Activated naive CD8-positive, alpha-beta T cell treated with anti-CD3 and anti-CD28 coated beads, Interleukin-2, amount 10 ng/mL, durations not matched to agents 7 days and 5 days (primary cell): ENCODE results near the gene NOD2. TPM values are rescaled to one million over a fixed set of nuclear protein-coding genes. Genes with fewer than 3 reads are reported as not detected.

Source experiments
- ATAC-seq: fragments of 150-1000 bp; cut with Tn5 transposase; one replicate; pipeline ENCODE4 v1.10.0; 2021; ENCODE audit warnings: low read depth, moderate library complexity
- POLR2A ChIA-PET: fragments of 350-600 bp; sonication (Branson Sonifier 250); formaldehyde crosslinking; loops from one replicate; lab custom pipeline; 2021; ENCODE audit warnings: antibody characterized with exemption; lab: Charles Lee
- DNase-seq: peaks from one replicate; pipeline ENCODE4 v3.0.0; 2021
- H3K27ac Mint-ChIP-seq: one replicate; pipeline ENCODE4 v1.8.0; 2022; ENCODE audit warnings: mild to moderate bottlenecking, mixed read lengths
- H3K27me3 Mint-ChIP-seq: one replicate; pipeline ENCODE4 v1.8.0; 2022; ENCODE audit warnings: mild to moderate bottlenecking, moderate library complexity, mixed read lengths
- H3K36me3 Mint-ChIP-seq: one replicate; pipeline ENCODE4 v1.8.0; 2021; ENCODE audit warnings: mild to moderate bottlenecking, mixed read lengths
- H3K4me1 Mint-ChIP-seq: one replicate; pipeline ENCODE4 v1.8.0; 2021; ENCODE audit warnings: mixed read lengths
- H3K4me3 Mint-ChIP-seq: one replicate; pipeline ENCODE4 v1.8.0; 2022; ENCODE audit warnings: mild to moderate bottlenecking, moderate library complexity, mixed read lengths
- H3K9me3 Mint-ChIP-seq: one replicate; pipeline ENCODE4 v1.8.0; 2021; ENCODE audit warnings: mixed read lengths
- total RNA-seq, 2 experiments: library from RNA; stranded (reverse); gene quantifications; one replicate each; pipeline ENCODE4 v1.2.3, GENCODE V29; 2021

The NOD2 gene
- total RNA-seq = 1 to 10 TPM; 2.8 to 3.5 TPM

- H3K36me3 Mint-ChIP-seq = peaks cover 2% of the 10 kb centered on the region
- POLR2A ChIA-PET = interaction anchor here (1.2 kb wide), 1 partner anchor 12 kb away, joined by 4 read pairs; the partner anchor contains the start of gene SNX20
- peak within 1 kb of the TSS; percentile 60 for H3K27ac Mint-ChIP-seq
- peaks cover 15% of the 10 kb centered on the region for H3K27me3 Mint-ChIP-seq
- peaks cover 35% of the 10 kb centered on the region for H3K4me1 Mint-ChIP-seq
- peak; percentile 43 for ATAC-seq
- DNase-seq = peak; percentile 53
- H3K4me3 Mint-ChIP-seq = peak within 1 kb of the TSS; percentile 78
- H3K9me3 Mint-ChIP-seq = no peaks in the 10 kb centered on the region
Observed at GRCh38 chr16:50692999-50693781, at the start of gene NOD2. TSS of gene NOD2 (plus strand) at chr16:50693606. CDS start at chr16:50699496, 5,890 bp downstream.

GRCh38 chr16:50644245-50644644 is 49.2 kb upstream of the NOD2 start:
- no peaks in the 10 kb centered on the region for H3K27me3 Mint-ChIP-seq
- H3K27ac Mint-ChIP-seq = no peak overlapping the region
- POLR2A ChIA-PET = no interaction called here
- DNase-seq (no peak), ATAC-seq (no peak)
- no peaks in the 10 kb centered on the region for H3K36me3 Mint-ChIP-seq
- no peak overlapping the region for H3K4me3 Mint-ChIP-seq
- no peaks in the 10 kb centered on the region for H3K9me3 Mint-ChIP-seq
- H3K4me1 Mint-ChIP-seq = peaks cover 7% of the 10 kb centered on the region

DNA sequence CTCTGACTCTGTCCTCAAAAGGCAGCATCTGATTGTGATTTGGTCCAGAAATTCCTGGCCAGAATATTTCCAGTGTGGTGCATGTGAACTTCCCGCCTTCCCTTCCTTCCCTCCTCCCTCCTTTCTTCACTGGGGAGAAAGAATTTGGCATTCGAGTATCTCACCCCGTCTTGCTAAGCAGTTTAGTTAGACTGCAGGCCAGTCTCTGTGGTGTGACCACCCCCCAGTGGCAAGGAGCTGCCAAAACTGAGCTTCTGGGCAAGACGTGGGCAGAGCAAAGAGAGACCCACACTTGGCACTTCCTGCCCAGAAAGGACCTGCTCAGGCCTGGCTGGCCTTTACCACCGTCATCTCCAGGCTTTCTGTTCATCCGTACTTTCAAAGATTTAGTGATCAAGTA is 48.7 kb upstream of the NOD2 start:
- no peak overlapping the region for H3K4me3 Mint-ChIP-seq
- H3K4me1 Mint-ChIP-seq = peaks cover 5% of the 10 kb centered on the region
- POLR2A ChIA-PET = no interaction called here
- peak; percentile 66 for ATAC-seq
- H3K27me3 Mint-ChIP-seq = no peaks in the 10 kb centered on the region
- no peaks in the 10 kb centered on the region for H3K36me3 Mint-ChIP-seq
- H3K9me3 Mint-ChIP-seq = no peaks in the 10 kb centered on the region
- no peak overlapping the region for H3K27ac Mint-ChIP-seq
- no peak for DNase-seq

DNA sequence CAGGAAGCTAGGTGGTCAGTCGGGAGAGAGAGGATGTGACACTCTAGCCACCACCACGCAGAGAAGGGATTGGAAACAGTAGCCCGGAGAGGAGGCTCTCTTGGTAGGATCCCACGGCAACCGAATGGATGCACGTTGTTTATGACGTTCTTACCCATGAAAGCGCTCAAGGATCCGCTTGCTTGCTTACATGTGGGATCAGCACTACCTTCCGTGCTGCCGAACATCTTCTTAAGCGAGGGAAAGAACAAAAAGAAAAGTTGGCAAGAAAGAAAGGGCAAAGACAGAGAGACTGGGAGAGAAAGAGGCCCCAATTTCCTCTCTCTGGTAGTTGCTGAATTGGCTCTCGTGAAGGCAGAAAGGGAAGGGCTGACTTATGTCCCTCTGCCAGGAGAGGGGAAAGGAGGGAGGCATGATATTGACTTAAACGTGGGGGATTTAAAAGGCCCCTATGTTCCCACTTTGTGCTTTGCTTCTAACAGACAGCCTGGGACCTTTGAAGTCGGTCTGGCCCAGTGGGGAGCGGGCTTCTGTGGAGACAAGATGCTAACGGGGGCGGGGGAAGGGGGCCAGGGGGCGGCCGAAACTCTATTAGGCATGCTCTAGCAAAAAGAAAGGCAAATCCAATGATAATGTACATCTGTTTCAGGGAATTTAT is 47.7 kb upstream of the NOD2 start:
- DNase-seq (no peak), ATAC-seq (no peak)
- H3K27me3 Mint-ChIP-seq = no peaks in the 10 kb centered on the region
- H3K36me3 Mint-ChIP-seq = no peaks in the 10 kb centered on the region
- POLR2A ChIA-PET = no interaction called here
- no peak overlapping the region for H3K27ac Mint-ChIP-seq
- no peak overlapping the region for H3K4me3 Mint-ChIP-seq
- H3K9me3 Mint-ChIP-seq = no peaks in the 10 kb centered on the region
- peaks cover 7% of the 10 kb centered on the region for H3K4me1 Mint-ChIP-seq

- POLR2A ChIA-PET = no interaction called here
- Mint-ChIP-seq H3K4me3 (no peak overlapping the region), H3K27ac (no peak overlapping the region), H3K9me3 (no peaks in the 10 kb centered on the region), H3K27me3 (no peaks in the 10 kb centered on the region), H3K36me3 (no peaks in the 10 kb centered on the region), H3K4me1 (peaks cover 7% of the 10 kb centered on the region)
- no peak for ATAC-seq
- no peak for DNase-seq
Observed at GRCh38 chr16:50646345-50646744, 47.1 kb upstream of the NOD2 start.

GRCh38 chr16:50651835-50652438 is 41.5 kb upstream of the NOD2 start:
- H3K36me3 Mint-ChIP-seq = peaks cover 2% of the 10 kb centered on the region
- H3K27ac Mint-ChIP-seq = no peak overlapping the region
- DNase-seq (no peak), ATAC-seq (no peak)
- peaks cover 2% of the 10 kb centered on the region for H3K4me1 Mint-ChIP-seq
- peaks cover 5% of the 10 kb centered on the region for H3K9me3 Mint-ChIP-seq
- peaks cover 2% of the 10 kb centered on the region for H3K27me3 Mint-ChIP-seq
- H3K4me3 Mint-ChIP-seq = no peak overlapping the region
- POLR2A ChIA-PET = no interaction called here

DNA sequence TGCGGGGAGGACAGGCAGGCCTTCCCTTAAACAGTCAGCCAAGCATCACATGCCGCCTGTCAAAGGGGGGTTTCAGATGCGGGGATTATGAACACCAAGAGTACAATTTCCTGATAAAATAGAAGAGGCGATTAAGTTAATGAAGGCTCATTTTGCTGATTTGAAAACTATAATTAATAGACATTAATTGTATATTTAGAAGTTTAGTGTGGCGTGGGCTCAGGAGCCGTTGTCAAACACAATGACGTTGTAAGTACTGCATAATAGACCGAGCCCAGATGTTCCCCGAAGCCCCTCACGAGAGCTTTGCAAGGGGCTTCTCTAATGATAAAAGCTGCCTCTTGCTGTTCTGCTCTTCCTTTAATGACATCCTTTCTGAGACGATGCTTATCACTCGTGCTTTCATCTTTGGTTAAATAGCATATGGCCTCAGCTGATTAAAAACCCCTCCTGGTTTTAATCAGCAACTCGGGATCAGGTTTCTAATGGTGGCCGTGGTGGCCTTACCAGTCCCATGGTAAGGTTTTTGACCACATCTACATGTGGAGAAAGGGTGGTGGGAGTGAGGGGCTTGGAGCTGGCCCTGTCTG is 40.5 kb upstream of the NOD2 start:
- Mint-ChIP-seq H3K9me3 (peaks cover 5% of the 10 kb centered on the region), H3K36me3 (peaks cover 2% of the 10 kb centered on the region), H3K4me1 (peaks cover 2% of the 10 kb centered on the region), H3K27me3 (peaks cover 2% of the 10 kb centered on the region), H3K4me3 (no peak overlapping the region), H3K27ac (no peak overlapping the region)
- no peak for DNase-seq
- ATAC-seq = no peak
- POLR2A ChIA-PET = no interaction called here

- no peak for DNase-seq
- Mint-ChIP-seq H3K4me1 (peaks cover 2% of the 10 kb centered on the region), H3K4me3 (no peak overlapping the region), H3K27ac (no peak overlapping the region), H3K27me3 (peaks cover 2% of the 10 kb centered on the region), H3K9me3 (peaks cover 5% of the 10 kb centered on the region), H3K36me3 (peaks cover 2% of the 10 kb centered on the region)
- POLR2A ChIA-PET = interaction anchor here (1.0 kb wide), 1 partner anchor 13 kb away, joined by 4 read pairs; no protein-coding TSS in a partner anchor
- no peak for ATAC-seq
Observed at GRCh38 chr16:50653633-50654519, 39.5 kb upstream of the NOD2 start.

GRCh38 chr16:50655558-50656055 is 37.8 kb upstream of the NOD2 start:
- Mint-ChIP-seq H3K27me3 (peaks cover 2% of the 10 kb centered on the region), H3K27ac (no peak overlapping the region), H3K4me3 (no peak overlapping the region), H3K36me3 (peaks cover 2% of the 10 kb centered on the region), H3K9me3 (peaks cover 5% of the 10 kb centered on the region), H3K4me1 (peaks cover 2% of the 10 kb centered on the region)
- POLR2A ChIA-PET = interaction anchor here (0.6 kb wide), 1 partner anchor 292 kb away, joined by 3 read pairs; no protein-coding TSS in a partner anchor
- ATAC-seq (no peak), DNase-seq (no peak)

- Mint-ChIP-seq H3K27ac (no peak overlapping the region), H3K9me3 (no peaks in the 10 kb centered on the region), H3K27me3 (peaks cover 2% of the 10 kb centered on the region), H3K36me3 (peaks cover 1% of the 10 kb centered on the region), H3K4me1 (peaks cover 2% of the 10 kb centered on the region), H3K4me3 (no peak overlapping the region)
- DNase-seq (no peak), ATAC-seq (no peak)
- POLR2A ChIA-PET = no interaction called here
Observed at GRCh38 chr16:50657241-50657640, 36.2 kb upstream of the NOD2 start.

- POLR2A ChIA-PET = interaction anchor here (1.6 kb wide), 1 partner anchor 86 kb away, joined by 5 read pairs; no protein-coding TSS in a partner anchor
- Mint-ChIP-seq H3K27ac (no peak overlapping the region), H3K27me3 (no peaks in the 10 kb centered on the region), H3K4me3 (no peak overlapping the region), H3K4me1 (peaks cover 7% of the 10 kb centered on the region), H3K36me3 (peaks cover 15% of the 10 kb centered on the region), H3K9me3 (peaks cover 2% of the 10 kb centered on the region)
- DNase-seq (no peak), ATAC-seq (no peak)
Observed at GRCh38 chr16:50659806-50660205, 33.6 kb upstream of the NOD2 start.

DNA sequence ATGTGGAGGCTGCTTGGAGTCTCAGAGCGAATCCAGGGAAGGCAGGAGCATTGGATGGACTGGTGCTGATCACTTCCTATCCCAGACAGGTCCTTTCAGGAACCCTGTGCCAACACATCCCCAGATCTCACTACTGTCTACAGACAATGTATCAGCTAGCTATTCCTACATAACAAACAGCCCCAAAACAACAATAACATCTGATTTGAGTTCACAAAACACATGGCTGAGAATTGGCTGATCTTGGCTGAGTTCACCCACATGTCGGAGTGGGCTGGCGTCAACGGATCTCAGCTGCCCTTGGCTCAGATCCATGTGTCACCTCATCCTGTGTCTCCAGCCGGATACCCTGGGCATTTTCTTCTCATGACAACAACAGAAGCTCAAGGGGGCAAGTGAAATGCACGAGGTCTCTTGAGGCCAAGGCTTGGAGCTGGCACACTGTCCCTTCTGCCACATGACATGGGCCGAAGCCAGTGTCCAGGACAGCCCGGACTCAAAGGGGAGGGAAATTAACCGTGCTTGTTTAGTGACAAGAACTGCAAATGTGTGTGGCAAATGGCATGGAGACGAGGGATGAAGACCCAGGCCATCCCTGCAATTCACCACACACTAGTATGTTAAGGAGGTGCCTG is 31.0 kb upstream of the NOD2 start:
- ATAC-seq = no peak
- Mint-ChIP-seq H3K27ac (no peak overlapping the region), H3K4me3 (no peak overlapping the region)

More for the DNA sequence above, 31.0 kb upstream of the NOD2 start:
- DNase-seq = no peak
- Mint-ChIP-seq H3K27me3 (no peaks in the 10 kb centered on the region), H3K9me3 (peaks cover 2% of the 10 kb centered on the region), H3K4me1 (peaks cover 28% of the 10 kb centered on the region), H3K36me3 (peaks cover 17% of the 10 kb centered on the region)
- POLR2A ChIA-PET = interaction anchor here (0.6 to 1.1 kb wide), 2 partner anchors 19 to 284 kb away, joined by 3 read pairs; no protein-coding TSS in a partner anchor
